GM12865 (cell line): Measurements from ENCODE around the gene EPHA5.
"Not testable (repeated sequence)": the region's sequence is repeated elsewhere in the genome, so short reads cannot be mapped to it uniquely, and the experiment has no call there.

Experiments
- DNase-seq: peaks from one replicate; pipeline ENCODE4 v3.0.0; 2010; ENCODE audit warnings: low read depth
- H3K4me3 ChIP-seq: 2 replicates; pipeline ENCODE4 v1.5.1; 2011; ENCODE audit warnings: mild to moderate bottlenecking, low read depth, low read length, control low read depth
- TF ChIP-seq, protein P1 (sequence below): IDR thresholded peaks from 2 replicates; pipeline ENCODE4 v1.5.1; 2011; ENCODE audit warnings: low read length, control low read depth, low read depth, inconsistent platforms; ENCODE audit not compliant: insufficient read depth; ENCODE audit errors: missing control alignments

EPHA5 gene

DNA sequence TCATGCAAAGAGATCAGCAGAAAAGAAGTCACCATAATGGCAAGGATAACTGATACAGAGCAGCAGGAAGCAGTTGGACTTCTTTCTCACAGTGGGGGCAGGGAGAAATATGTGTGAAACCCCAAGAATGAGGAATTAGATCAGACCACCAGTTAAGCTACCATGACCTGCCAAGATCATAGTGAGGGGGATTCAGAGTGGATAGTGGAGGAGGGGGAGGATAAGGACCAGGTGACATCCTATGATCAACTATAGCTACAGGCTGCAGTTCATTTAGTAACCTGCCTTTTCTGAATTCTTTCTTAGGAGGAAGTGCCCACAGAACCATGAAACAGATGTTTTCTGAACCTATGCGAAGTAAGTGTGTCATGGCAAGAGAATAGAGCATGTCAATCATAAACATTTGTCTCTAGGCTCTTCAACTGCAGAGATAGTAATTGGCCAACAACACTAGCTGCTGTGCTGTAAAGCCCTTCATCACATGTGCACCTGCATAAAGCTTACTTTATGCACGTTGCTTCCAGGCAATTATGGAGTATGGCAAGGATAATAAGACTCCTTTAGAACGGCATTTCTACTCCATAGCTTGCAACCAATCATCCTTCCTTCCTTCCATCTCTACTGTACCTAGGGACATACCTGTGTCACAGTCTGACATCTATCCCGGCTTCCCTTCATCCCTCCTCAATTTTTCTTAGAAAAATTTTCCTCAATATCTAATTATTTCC is 329.7 kb downstream of the EPHA5 start:
- no peak overlapping the region for H3K4me3 ChIP-seq
- no peak for DNase-seq
- TF ChIP-seq, protein P1, sequence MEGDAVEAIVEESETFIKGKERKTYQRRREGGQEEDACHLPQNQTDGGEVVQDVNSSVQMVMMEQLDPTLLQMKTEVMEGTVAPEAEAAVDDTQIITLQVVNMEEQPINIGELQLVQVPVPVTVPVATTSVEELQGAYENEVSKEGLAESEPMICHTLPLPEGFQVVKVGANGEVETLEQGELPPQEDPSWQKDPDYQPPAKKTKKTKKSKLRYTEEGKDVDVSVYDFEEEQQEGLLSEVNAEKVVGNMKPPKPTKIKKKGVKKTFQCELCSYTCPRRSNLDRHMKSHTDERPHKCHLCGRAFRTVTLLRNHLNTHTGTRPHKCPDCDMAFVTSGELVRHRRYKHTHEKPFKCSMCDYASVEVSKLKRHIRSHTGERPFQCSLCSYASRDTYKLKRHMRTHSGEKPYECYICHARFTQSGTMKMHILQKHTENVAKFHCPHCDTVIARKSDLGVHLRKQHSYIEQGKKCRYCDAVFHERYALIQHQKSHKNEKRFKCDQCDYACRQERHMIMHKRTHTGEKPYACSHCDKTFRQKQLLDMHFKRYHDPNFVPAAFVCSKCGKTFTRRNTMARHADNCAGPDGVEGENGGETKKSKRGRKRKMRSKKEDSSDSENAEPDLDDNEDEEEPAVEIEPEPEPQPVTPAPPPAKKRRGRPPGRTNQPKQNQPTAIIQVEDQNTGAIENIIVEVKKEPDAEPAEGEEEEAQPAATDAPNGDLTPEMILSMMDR = no peak

DNA sequence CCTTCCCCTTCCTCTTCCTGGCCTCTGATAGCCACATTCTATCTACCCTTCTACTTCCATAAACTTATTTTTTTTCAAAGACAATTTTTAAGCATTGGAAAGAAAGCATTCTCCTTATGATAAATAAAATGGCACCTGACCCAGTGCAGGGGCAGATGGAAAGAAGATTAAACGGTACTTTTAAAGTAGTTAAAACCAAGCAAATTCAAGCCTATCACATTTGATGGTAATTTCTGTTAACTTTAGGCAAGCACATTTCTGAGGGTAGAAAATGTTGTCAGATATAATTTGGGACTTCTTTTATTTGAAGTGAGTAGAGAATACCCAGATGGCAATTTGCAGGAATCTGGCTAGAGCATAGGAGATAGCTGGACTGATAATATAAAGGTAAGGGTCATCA is 332.9 kb downstream of the EPHA5 start:
- TF ChIP-seq, protein P1 = no peak
- H3K4me3 ChIP-seq = no peak overlapping the region
- no peak for DNase-seq

DNA sequence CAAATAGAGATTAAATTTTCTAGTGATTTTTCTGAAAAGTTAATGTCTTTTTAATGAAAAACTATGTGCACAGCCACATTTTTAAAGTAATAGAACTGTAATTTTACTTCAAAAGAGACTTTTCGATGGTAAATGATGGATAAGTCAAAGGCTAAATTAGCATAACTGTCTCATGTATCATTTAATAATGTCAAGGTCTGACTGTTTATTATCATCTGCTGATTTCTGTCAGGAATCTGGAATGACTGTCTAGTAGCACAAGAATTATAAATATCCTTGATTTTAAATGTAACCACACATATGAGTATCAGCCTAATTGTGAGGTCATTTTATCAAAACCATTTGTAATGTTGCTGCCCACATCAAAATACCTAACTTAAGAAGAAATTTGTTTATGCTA is 333.8 kb downstream of the EPHA5 start:
- no peak for DNase-seq
- TF ChIP-seq, protein P1 = no peak
- H3K4me3 ChIP-seq = no peak overlapping the region

DNA sequence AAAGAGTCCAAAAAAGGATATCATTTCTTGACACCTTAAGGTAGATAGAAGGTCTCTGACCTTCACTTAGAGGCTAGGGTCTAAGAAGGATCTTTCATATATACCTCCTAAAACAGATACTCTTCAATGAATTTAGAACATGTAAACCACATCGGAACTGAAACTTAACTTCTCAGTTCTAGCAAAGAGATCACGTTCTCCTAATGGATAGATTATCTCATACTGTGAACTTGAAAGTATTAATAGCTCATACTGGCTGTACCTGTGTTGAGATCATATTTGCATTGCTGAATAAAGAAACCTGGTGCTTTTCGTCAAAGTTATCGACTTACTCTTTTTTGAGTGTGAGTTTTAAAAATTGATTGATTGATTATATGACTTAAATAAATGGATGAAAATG is 353.8 kb downstream of the EPHA5 start:
- no peak overlapping the region for H3K4me3 ChIP-seq
- no peak for DNase-seq
- TF ChIP-seq, protein P1 = no peak

DNA sequence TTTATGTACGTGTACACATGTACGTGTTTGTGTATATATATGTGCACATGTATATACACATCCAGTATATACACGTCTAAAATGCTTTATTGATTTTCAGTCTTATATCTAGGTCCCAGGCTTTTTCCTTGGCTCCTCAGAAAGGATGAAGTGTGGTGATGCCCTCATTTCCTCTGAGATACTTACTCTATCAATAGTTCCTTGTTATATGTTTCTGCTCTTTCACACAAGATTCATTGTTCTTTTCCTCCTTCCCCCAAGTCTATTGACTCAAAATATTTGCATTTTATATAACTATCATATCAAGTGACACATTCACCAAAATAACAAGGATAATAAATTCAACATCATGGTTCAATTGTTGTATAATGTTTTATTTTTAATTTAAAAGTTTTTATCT is 359.2 kb downstream of the EPHA5 start:
- TF ChIP-seq, protein P1 = no peak
- DNase-seq = no peak
- H3K4me3 ChIP-seq = no peak overlapping the region

DNA sequence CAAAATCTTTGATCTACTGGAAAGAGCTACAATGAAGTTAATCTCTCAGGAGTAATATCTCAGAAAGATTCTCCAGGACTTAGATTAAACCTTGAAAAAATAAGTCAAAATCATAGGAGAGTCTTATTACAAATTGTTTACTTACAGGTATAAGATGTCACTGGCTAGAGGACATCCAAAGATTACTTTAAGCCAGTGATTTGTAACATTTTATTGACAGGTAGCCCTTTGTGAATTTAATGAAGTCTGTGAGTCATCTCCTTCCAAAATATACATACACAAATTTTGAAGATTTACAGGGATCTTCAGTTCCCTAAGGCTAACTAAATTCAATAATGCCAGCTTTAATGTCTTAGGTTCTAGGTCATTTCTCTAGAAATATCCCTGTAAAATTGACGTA is 359.7 kb downstream of the EPHA5 start:
- no peak for DNase-seq
- TF ChIP-seq, protein P1 = no peak
- no peak overlapping the region for H3K4me3 ChIP-seq

DNA sequence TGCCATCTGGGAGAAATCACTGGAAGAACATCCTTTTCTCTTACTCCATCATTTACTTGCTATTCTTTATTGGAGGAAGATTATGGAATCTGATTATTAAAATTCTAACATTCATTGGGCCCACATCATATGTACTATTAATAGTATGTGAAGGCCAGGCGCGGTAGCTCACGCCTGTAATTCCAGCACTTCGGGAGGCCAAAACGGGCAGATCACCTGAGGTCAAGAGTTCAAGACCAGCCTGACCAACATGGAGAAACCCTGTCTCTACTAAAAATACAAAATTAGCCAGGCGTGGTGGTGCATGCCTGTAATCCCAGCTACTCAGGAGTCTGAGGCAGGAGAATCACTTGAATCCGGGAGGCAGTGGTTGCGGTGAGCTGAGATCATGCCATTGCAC is 361.7 kb downstream of the EPHA5 start:
- DNase-seq, H3K4me3 ChIP-seq: not testable (repeated sequence)
